ENCODE measurements around the gene CCKAR. TPM values are rescaled to one million over a fixed set of nuclear protein-coding genes. Genes with fewer than 3 reads are reported as not detected.

CCKAR gene
- total and polyA plus RNA-seq, 2 donors (not counting 3 experiments of a cell fraction or from before 2014, with no cell fraction given), result not detected

DNA sequence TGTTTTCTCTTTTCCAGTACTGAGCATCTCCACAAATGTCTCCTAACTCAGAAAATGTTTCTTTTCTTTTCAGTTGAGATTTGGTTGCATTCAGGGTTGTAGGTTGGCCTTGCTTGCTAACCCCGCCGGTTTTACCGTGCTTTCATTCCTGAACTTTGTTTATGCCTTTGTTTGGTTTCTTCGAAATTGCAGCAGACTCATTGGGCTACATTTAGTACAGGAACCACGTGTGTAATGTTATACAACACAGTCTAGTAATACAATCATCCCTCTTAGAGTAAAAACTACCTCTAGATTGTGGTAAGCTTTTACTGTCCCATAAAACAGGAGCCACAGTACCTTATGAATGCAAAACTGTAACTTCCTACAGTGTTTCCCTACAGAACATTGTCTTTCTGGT, 57.9 kb downstream of the CCKAR start:
- DNase-seq (ENCODE audit: low read depth, low spot score), result no peak
- FAIRE-seq, result no peak
- no peak for TF ChIP-seq EZH2 (IDR thresholded peaks at IDR 0.05; ENCODE audit: borderline replicate concordance, low read depth, low read length, severe bottlenecking)
- TF ChIP-seq, protein P1, sequence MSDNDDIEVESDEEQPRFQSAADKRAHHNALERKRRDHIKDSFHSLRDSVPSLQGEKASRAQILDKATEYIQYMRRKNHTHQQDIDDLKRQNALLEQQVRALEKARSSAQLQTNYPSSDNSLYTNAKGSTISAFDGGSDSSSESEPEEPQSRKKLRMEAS (IDR thresholded peaks at IDR 0.05; ENCODE audit: insufficient read depth, insufficient read length), result no peak
- TF ChIP-seq, protein P2, sequence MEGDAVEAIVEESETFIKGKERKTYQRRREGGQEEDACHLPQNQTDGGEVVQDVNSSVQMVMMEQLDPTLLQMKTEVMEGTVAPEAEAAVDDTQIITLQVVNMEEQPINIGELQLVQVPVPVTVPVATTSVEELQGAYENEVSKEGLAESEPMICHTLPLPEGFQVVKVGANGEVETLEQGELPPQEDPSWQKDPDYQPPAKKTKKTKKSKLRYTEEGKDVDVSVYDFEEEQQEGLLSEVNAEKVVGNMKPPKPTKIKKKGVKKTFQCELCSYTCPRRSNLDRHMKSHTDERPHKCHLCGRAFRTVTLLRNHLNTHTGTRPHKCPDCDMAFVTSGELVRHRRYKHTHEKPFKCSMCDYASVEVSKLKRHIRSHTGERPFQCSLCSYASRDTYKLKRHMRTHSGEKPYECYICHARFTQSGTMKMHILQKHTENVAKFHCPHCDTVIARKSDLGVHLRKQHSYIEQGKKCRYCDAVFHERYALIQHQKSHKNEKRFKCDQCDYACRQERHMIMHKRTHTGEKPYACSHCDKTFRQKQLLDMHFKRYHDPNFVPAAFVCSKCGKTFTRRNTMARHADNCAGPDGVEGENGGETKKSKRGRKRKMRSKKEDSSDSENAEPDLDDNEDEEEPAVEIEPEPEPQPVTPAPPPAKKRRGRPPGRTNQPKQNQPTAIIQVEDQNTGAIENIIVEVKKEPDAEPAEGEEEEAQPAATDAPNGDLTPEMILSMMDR (IDR thresholded peaks at IDR 0.05; ENCODE audit: extremely low read depth in 1 of 2, insufficient read depth in 1 of 2, low read depth in 1 of 2, low read length in 2 of 2), result no peak
- H2AFZ ChIP-seq (ENCODE audit: low read depth, low read length), result no peak overlapping the region
- ChIA-PET POLR2A (no interaction called here), CTCF (interaction anchor here (1.3 to 1.8 kb wide), 2 partner anchors 20 to 444 kb away, joined by 3 read pairs; no protein-coding TSS in a partner anchor)
- H3K9me3 ChIP-seq (replicated peaks; ENCODE audit: control insufficient read depth, insufficient read depth, low read length), result no peaks in the 10 kb centered on the region
- no peak overlapping the region for H3K4me2 ChIP-seq (ENCODE audit: insufficient read depth, low read length)
- no peaks in the 10 kb centered on the region for H4K20me1 ChIP-seq (replicated peaks; ENCODE audit: control insufficient read depth, extremely low read depth, insufficient read depth, low read length)
- no TSS peak for BruUV-seq (replicated peaks)
- no peaks in the 10 kb centered on the region for H3K27me3 ChIP-seq (ENCODE audit: control insufficient read depth in 2 of 2, insufficient read depth in 2 of 2, low read length in 2 of 2)
- intact Hi-C loops (cut with micrococcal nuclease) (no loop called here), dilution Hi-C loops (cut with MboI; ENCODE audit: extremely low pct_ligation_motif_present, low sequenced_read_pairs) (no loop called here)
- no peaks in the 10 kb centered on the region for H3K9me1 ChIP-seq (replicated peaks; ENCODE audit: control insufficient read depth, extremely low read depth, insufficient read depth, low read length)
- no peak overlapping the region for H3K27ac ChIP-seq (ENCODE audit: insufficient read depth, low read depth, low read length)
- H3K36me3 ChIP-seq (ENCODE audit: control insufficient read depth in 2 of 2, extremely low read depth in 1 of 2, insufficient read depth in 2 of 2, low read length in 2 of 2), result peaks cover 2% of the 10 kb centered on the region in 2 experiments
- H3K79me2 ChIP-seq (ENCODE audit: control insufficient read depth, insufficient read depth, low read length), result no peaks in the 10 kb centered on the region
- H3K9ac ChIP-seq (replicated peaks; ENCODE audit: extremely low read depth, insufficient read depth, low read length), result no peak overlapping the region
- no peak overlapping the region for H3K4me3 ChIP-seq (replicated peaks in 1 of 3; ENCODE audit: insufficient read depth in 1 of 3, low read depth in 1 of 3, low read length in 3 of 3)
- H3K4me1 ChIP-seq (ENCODE audit: control insufficient read depth, extremely low read depth, insufficient read depth, low read length), result no peaks in the 10 kb centered on the region

DNA sequence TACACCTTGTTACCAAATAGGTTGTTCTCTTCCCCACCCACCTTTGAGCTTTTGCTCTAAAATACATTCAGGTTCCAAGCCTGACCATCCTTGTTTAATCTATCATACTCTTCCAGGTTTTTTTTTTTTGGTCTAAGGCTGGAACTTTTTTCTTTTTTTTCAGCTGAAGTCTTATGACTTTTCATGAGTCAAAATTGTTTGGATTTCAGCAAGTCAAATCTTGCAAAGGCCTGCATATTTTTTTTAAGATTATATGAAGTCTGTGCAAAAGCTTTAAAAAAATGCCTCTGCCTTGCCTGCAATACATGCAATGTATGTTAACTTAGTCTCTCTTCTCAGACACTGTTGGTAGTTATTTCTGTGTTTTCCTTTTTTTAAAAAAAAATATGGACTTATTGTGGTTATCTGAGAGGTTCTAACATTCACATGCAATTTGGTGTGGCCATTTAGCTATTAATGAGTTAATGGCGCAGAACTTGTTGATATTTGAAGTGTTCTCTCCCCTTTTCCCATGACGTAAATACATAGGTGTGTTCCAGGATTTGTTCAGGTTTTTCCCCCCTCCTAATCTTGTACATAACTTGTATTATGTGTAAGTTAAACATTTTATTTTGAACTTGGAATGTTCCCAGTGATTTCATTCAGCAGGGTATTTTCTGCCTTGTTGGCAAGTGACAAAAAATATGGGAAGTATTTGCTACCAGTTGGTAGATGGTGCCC, 58.7 kb downstream of the CCKAR start:
- intact Hi-C loops (cut with micrococcal nuclease), result no loop called here
- no TSS peak for BruUV-seq (replicated peaks)
- no peak overlapping the region for H3K9ac ChIP-seq (replicated peaks; ENCODE audit: extremely low read depth, insufficient read depth, low read length)
- no peaks in the 10 kb centered on the region for H4K20me1 ChIP-seq (replicated peaks; ENCODE audit: control insufficient read depth, extremely low read depth, insufficient read depth, low read length)
- dilution Hi-C loops (cut with MboI; ENCODE audit: extremely low pct_ligation_motif_present, low sequenced_read_pairs), result no loop called here
- CTCF ChIA-PET, result interaction anchor here (0.6 to 1.0 kb wide), 2 partner anchors 20 to 1871 kb away, joined by 3 to 4 read pairs; no protein-coding TSS in a partner anchor
- H3K4me1 ChIP-seq (ENCODE audit: control insufficient read depth, extremely low read depth, insufficient read depth, low read length), result no peaks in the 10 kb centered on the region
- H2AFZ ChIP-seq (ENCODE audit: low read depth, low read length), result no peak overlapping the region
- H3K9me3 ChIP-seq (replicated peaks; ENCODE audit: control insufficient read depth, insufficient read depth, low read length), result no peaks in the 10 kb centered on the region
- H3K4me3 ChIP-seq (replicated peaks in 1 of 3; ENCODE audit: insufficient read depth in 1 of 3, low read depth in 1 of 3, low read length in 3 of 3), result no peak overlapping the region
- H3K4me2 ChIP-seq (ENCODE audit: insufficient read depth, low read length), result no peak overlapping the region
- DNase-seq (ENCODE audit: low read depth, low spot score), result no peak
- peaks cover 2 to 6% of the 10 kb centered on the region in 2 experiments for H3K36me3 ChIP-seq (ENCODE audit: control insufficient read depth in 2 of 2, extremely low read depth in 1 of 2, insufficient read depth in 2 of 2, low read length in 2 of 2)
- no peak for TF ChIP-seq POLR2AphosphoS5 (IDR thresholded peaks at IDR 0.05; ENCODE audit: insufficient read depth, low read depth, low read length)
- TF ChIP-seq, protein P2 (IDR thresholded peaks at IDR 0.05; ENCODE audit: extremely low read depth in 1 of 2, insufficient read depth in 1 of 2, low read depth in 1 of 2, low read length in 2 of 2), result no peak
- TF ChIP-seq FOS (IDR thresholded peaks at IDR 0.05; ENCODE audit: borderline replicate concordance, insufficient read depth, low read length), result no peak
- no peak for TF ChIP-seq EZH2 (IDR thresholded peaks at IDR 0.05; ENCODE audit: borderline replicate concordance, low read depth, low read length, severe bottlenecking)
- TF ChIP-seq, protein P1 (IDR thresholded peaks at IDR 0.05; ENCODE audit: insufficient read depth, insufficient read length), result no peak
- TF ChIP-seq JUN (IDR thresholded peaks at IDR 0.05; ENCODE audit: borderline replicate concordance, insufficient read depth, insufficient read length, low read depth), result no peak
- TF ChIP-seq POLR2A (IDR thresholded peaks at IDR 0.05; ENCODE audit: low read depth, low read length), result no peak
- TF ChIP-seq GATA2 (IDR thresholded peaks at IDR 0.05; ENCODE audit: insufficient read depth, insufficient read length, low read depth, low read length), result no peak
- TF ChIP-seq MYC (IDR thresholded peaks at IDR 0.05; ENCODE audit: low read depth, low read length), result no peak
- H3K79me2 ChIP-seq (ENCODE audit: control insufficient read depth, insufficient read depth, low read length), result no peaks in the 10 kb centered on the region
- POLR2A ChIA-PET, result no interaction called here
- H3K9me1 ChIP-seq (replicated peaks; ENCODE audit: control insufficient read depth, extremely low read depth, insufficient read depth, low read length), result no peaks in the 10 kb centered on the region
- H3K27me3 ChIP-seq (ENCODE audit: control insufficient read depth in 2 of 2, insufficient read depth in 2 of 2, low read length in 2 of 2), result no peaks in the 10 kb centered on the region
- no peak overlapping the region for H3K27ac ChIP-seq (ENCODE audit: insufficient read depth, low read depth, low read length)
- no peak for FAIRE-seq
